Right cardiac atrium (tissue), 5 donors: ENCODE results near the gene TSPY2. TPM values are rescaled to one million over a fixed set of nuclear protein-coding genes. Genes with fewer than 3 reads are reported as not detected.
"Not testable (repeated sequence)": the region's sequence is repeated elsewhere in the genome, so short reads cannot be mapped to it uniquely, and the experiment has no call there.

Source experiments
- ATAC-seq, 2 donors: fragments of 200-7000 bp; cut with Tn5 transposase; one replicate each; pipeline versions ENCODE4 v1.8.0 to v1.9.1; 2020; ENCODE audit warnings: moderate library complexity in 2 of 2, mild to moderate bottlenecking in 1 of 2
- DNase-seq, 3 donors: peaks; one replicate each; pipeline ENCODE4 v3.0.0-alpha.2; 2020
- H3K27ac ChIP-seq: one replicate; pipeline ENCODE4 v1.5.1; 2013; ENCODE audit warnings: mild to moderate bottlenecking, low read length, control low read depth, moderate library complexity
- H3K27me3 ChIP-seq: one replicate; pipeline ENCODE4 v1.6.1; 2013; ENCODE audit not compliant: control insufficient read depth, insufficient read depth
- H3K4me1 ChIP-seq: one replicate; pipeline ENCODE4 v1.6.1; 2013; ENCODE audit warnings: low read length; ENCODE audit not compliant: control insufficient read depth, insufficient read depth
- H3K4me3 ChIP-seq: one replicate; pipeline ENCODE4 v1.5.1; 2013; ENCODE audit warnings: low read length, control low read depth
- H3K9me3 ChIP-seq: one replicate; pipeline ENCODE4 v1.6.1; 2013; ENCODE audit warnings: low read length; ENCODE audit not compliant: control insufficient read depth
- WGBS: extraction: QIAGEN DNeasy Blood & Tissue Kit; methylation state at CpG from one replicate; pipeline ENCODE4 v1.1.7; 2013; 5-methylcytosine and 5-hydroxymethylcytosine counted together
- intact Hi-C, 4 donors: fragments of 100-400 bp; cut with DNase I; formaldehyde crosslinking; loops; one replicate each; pipeline versions ENCODE4 v1.11.0 to v1.14.0; 2022 to 2023
- long read RNA-seq, 4 donors: library from polyadenylated mRNA; unstranded; transcript quantifications; one replicate each; pipeline ENCODE4 v2.0.0, GENCODE V29; 2020 to 2021
- polyA plus RNA-seq: library from polyadenylated mRNA; stranded (reverse); fragments of 200-250 nt; gene quantifications from one replicate; pipeline ENCODE4 v1.2.3, GENCODE V29; 2013
- total RNA-seq, 4 donors: library from RNA; stranded (reverse); fragmentation: NEBNext Ultra II Directional; extraction: Animal tissue kit (Norgen Biotek cat#: 25700); gene quantifications; one replicate each; pipeline ENCODE4 v1.2.1, GENCODE V29; 2021
- donor health status: healthy with polysubstance abuse.
- donor health status: DM: no; HTN: yes; CAD: no.
- donor health status: DM: no; HTN: no; CAD: no.
- donor health status: DM: no; HTN: yes; CAD: no; lungs with severe emphysema.
- donor health status: DM: yes; HTN: yes; CAD: no.

TSPY2 gene
- not detected for total RNA-seq
- not detected for polyA plus RNA-seq
- long read RNA-seq, donor 1 = 0 reads
- long read RNA-seq, donor 2 = 0 reads
- long read RNA-seq, donor 3 = 0 reads
- long read RNA-seq, donor 4 = 0 reads

- 90% methylated on average over 12 of the region's 27 CpGs for WGBS
- H3K9me3 ChIP-seq, intact Hi-C loops, H3K27ac ChIP-seq, H3K4me1 ChIP-seq, DNase-seq, H3K27me3 ChIP-seq, ATAC-seq, H3K4me3 ChIP-seq: not testable (repeated sequence)
Measured at GRCh38 chrY:6245923-6246322, at the start of gene TSPY2. TSS of gene TSPY2 (plus strand) at chrY:6246223. CDS start at chrY:6246269, 46 bp downstream.

GRCh38 chrY:6209565-6209964 lies 36.5 kb upstream of the TSPY2 start:
- H3K27ac ChIP-seq, DNase-seq, H3K27me3 ChIP-seq, H3K4me1 ChIP-seq, intact Hi-C loops, ATAC-seq, H3K9me3 ChIP-seq, H3K4me3 ChIP-seq: not testable (repeated sequence)

GRCh38 chrY:6217045-6217444 lies 29.0 kb upstream of the TSPY2 start:
- H3K27ac ChIP-seq, H3K27me3 ChIP-seq, intact Hi-C loops, H3K4me1 ChIP-seq, ATAC-seq, H3K4me3 ChIP-seq, H3K9me3 ChIP-seq, DNase-seq: not testable (repeated sequence)
- WGBS = 7% methylated on average over 1 of the region's 1 CpG

- WGBS = 62% methylated on average over 2 of the region's 4 CpGs
- intact Hi-C loops, ATAC-seq: not testable (repeated sequence)
Measured at GRCh38 chrY:6269839-6270238, 23.8 kb downstream of the TSPY2 start.

More at GRCh38 chrY:6269839-6270238, 23.8 kb downstream of the TSPY2 start:
- H3K27me3 ChIP-seq, H3K9me3 ChIP-seq, H3K4me1 ChIP-seq, H3K4me3 ChIP-seq, H3K27ac ChIP-seq, DNase-seq: not testable (repeated sequence)
